GM12874 (cell line): ENCODE measurements around the gene ASPHD1.

Source experiments
- TF ChIP-seq, protein P1 (sequence below): IDR thresholded peaks from 2 replicates; pipeline ENCODE4 v1.5.1; 2011; ENCODE audit warnings: low read depth, mild to moderate bottlenecking, control low read depth, low read length, moderate library complexity; ENCODE audit not compliant: insufficient read depth

Gene ASPHD1

DNA sequence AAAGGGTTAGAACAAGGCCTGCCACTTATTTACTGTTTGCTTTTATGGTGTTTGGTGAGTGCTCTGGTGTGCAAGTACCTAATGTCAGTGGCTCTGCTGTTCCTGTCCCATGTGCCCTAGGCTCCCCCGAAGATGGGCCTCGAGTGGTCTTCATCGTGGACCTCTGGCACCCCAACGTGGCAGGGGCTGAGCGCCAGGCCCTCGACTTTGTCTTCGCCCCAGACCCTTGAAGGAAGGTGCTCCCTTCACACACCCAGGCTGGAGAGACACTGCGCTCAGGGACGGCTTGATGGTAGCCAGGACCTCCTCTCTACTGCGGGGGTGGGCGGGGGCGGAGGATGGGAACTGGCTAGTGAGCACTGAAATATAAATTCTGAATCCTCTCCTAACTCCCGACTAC, 5.4 kb downstream of the ASPHD1 start:
- TF ChIP-seq, protein P1, sequence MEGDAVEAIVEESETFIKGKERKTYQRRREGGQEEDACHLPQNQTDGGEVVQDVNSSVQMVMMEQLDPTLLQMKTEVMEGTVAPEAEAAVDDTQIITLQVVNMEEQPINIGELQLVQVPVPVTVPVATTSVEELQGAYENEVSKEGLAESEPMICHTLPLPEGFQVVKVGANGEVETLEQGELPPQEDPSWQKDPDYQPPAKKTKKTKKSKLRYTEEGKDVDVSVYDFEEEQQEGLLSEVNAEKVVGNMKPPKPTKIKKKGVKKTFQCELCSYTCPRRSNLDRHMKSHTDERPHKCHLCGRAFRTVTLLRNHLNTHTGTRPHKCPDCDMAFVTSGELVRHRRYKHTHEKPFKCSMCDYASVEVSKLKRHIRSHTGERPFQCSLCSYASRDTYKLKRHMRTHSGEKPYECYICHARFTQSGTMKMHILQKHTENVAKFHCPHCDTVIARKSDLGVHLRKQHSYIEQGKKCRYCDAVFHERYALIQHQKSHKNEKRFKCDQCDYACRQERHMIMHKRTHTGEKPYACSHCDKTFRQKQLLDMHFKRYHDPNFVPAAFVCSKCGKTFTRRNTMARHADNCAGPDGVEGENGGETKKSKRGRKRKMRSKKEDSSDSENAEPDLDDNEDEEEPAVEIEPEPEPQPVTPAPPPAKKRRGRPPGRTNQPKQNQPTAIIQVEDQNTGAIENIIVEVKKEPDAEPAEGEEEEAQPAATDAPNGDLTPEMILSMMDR = no peak

GRCh38 chr16:29906520-29907244, 6.4 kb downstream of the ASPHD1 start:
- TF ChIP-seq, protein P1 = no peak

DNA sequence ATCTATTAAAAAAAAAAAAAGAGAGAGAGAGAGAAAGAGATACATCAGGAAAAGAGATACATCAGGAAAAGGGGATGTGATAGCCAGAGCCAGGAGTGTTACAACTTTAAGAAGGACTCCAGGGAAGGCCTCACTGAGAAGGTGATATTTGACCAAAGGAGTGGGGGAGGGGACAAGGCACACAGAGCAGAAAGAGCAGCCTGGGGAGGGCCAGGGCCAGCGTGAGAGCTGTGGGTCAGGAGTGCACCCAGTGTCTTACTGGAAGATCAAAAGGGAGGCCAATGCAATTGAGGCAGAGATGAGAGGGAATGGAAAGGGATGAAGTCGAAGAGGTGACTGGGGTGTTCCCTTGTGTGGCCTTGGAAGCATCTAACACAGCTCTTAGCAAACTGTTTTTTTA, 7.7 kb downstream of the ASPHD1 start:
- TF ChIP-seq, protein P1 = no peak

DNA sequence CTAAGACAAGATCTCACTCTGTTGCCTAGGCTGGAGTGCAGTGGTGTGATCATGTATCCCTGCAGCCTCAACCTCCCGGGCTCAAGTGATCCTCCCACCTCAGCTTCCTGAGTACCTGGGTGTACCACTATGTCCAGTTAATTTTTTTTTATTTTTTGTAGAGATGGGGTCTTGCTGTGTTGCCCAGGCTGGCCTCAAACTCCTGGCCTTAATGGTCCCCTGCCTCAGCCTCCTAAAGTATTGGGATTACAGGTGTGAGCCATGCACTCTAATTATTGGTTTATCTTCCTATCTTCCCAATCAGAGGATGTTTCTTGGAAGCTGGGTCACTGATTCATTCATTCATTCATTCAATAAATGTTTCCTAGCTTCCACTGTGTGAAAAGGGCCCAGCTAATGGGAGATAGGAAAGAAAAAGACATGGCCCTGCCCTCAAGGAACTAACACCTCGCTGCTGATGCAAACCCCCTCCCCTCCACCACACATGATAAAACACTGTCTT, 8.5 kb downstream of the ASPHD1 start:
- TF ChIP-seq, protein P1 = no peak

DNA sequence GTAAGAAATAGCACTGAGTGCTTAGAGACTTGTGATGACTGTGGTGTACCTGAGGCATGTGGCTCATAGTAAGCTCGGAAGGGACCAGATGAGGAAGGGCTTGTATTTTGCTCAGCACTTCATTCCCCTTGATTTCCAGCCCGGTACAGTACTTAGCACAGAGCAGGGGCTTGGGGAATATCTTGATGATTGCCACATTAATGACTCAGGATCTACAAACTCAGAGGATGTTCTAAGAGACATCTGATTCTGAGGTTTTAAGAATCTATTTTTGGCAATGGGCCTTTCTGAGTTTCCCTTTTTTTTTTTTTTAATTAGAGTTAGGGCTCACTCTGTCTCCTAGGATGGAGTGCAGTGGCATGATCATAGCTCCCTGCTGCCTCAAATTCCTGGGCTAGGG, 9.1 kb downstream of the ASPHD1 start:
- TF ChIP-seq, protein P1 = no peak

- TF ChIP-seq, protein P1 = no peak
Measured at GRCh38 chr16:29910819-29911675, 10.8 kb downstream of the ASPHD1 start.

- TF ChIP-seq, protein P1 = no peak
Measured at GRCh38 chr16:29911676-29912010, 11.4 kb downstream of the ASPHD1 start.
